Measurements from ENCODE around the gene RGPD8. TPM values are rescaled to one million over a fixed set of nuclear protein-coding genes. Genes with fewer than 3 reads are reported as not detected.
A peak's percentile ranks its signal among the peaks of the same experiment; 100 is the strongest.

Gene RGPD8
- total and polyA plus RNA-seq, 2 of the 13 experiments (the other 11 are each of a cell fraction or from before 2014, with no cell fraction given), result 2.3 to 12.8 TPM

DNA sequence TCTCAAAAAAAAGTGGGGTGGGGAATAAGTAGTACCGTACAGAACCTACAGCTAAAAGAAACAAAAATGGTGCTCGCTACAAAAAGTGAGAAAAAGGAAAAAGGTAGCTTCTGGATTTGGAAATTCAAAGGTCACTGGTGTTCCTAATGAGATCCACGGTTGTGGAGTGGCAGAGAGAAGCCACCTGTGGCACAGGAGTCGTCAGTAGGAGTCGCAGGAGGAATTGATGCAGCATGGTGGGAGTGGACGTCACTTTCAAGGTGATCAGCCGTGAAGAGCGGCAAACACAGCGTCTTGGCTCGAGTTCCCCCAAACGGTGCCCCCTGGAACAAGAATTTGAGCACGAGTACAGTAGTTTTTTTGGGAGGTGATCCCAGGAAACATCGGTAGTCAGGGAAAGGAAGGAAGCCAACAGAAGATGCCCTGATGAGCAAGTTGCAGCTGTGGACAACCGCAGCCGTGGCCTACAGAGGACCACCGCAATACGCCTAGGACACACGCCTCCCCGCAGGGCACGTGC, 47.1 kb upstream of the RGPD8 start (continued):
- TF ChIP-seq, protein P1, sequence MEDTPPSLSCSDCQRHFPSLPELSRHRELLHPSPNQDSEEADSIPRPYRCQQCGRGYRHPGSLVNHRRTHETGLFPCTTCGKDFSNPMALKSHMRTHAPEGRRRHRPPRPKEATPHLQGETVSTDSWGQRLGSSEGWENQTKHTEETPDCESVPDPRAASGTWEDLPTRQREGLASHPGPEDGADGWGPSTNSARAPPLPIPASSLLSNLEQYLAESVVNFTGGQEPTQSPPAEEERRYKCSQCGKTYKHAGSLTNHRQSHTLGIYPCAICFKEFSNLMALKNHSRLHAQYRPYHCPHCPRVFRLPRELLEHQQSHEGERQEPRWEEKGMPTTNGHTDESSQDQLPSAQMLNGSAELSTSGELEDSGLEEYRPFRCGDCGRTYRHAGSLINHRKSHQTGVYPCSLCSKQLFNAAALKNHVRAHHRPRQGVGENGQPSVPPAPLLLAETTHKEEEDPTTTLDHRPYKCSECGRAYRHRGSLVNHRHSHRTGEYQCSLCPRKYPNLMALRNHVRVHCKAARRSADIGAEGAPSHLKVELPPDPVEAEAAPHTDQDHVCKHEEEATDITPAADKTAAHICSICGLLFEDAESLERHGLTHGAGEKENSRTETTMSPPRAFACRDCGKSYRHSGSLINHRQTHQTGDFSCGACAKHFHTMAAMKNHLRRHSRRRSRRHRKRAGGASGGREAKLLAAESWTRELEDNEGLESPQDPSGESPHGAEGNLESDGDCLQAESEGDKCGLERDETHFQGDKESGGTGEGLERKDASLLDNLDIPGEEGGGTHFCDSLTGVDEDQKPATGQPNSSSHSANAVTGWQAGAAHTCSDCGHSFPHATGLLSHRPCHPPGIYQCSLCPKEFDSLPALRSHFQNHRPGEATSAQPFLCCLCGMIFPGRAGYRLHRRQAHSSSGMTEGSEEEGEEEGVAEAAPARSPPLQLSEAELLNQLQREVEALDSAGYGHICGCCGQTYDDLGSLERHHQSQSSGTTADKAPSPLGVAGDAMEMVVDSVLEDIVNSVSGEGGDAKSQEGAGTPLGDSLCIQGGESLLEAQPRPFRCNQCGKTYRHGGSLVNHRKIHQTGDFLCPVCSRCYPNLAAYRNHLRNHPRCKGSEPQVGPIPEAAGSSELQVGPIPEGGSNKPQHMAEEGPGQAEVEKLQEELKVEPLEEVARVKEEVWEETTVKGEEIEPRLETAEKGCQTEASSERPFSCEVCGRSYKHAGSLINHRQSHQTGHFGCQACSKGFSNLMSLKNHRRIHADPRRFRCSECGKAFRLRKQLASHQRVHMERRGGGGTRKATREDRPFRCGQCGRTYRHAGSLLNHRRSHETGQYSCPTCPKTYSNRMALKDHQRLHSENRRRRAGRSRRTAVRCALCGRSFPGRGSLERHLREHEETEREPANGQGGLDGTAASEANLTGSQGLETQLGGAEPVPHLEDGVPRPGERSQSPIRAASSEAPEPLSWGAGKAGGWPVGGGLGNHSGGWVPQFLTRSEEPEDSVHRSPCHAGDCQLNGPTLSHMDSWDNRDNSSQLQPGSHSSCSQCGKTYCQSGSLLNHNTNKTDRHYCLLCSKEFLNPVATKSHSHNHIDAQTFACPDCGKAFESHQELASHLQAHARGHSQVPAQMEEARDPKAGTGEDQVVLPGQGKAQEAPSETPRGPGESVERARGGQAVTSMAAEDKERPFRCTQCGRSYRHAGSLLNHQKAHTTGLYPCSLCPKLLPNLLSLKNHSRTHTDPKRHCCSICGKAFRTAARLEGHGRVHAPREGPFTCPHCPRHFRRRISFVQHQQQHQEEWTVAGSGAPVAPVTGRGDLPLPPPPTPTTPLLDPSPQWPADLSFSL (CRISPR knock-in tag; IDR thresholded peaks at IDR 0.05), result peak; percentile 27; the same call in 1 of the 2 replicates
- TF ChIP-seq TEAD2 (CRISPR knock-in tag; IDR thresholded peaks at IDR 0.05) (no peak), BRD4 (CRISPR knock-in tag; IDR thresholded peaks at IDR 0.05) (peak; percentile 71; the same call in 1 of the 2 replicates), SP4 (CRISPR knock-in tag; IDR thresholded peaks at IDR 0.05) (peak; percentile 28; the same call in 1 of the 2 replicates), ZSCAN25 (CRISPR knock-in tag; IDR thresholded peaks at IDR 0.05) (no peak), ZNF839 (CRISPR knock-in tag; IDR thresholded peaks at IDR 0.05; ENCODE audit: borderline replicate concordance) (peak; percentile 70; the same call in 1 of the 2 replicates), CAMTA2 (CRISPR knock-in tag; IDR thresholded peaks at IDR 0.05; ENCODE audit: borderline replicate concordance) (no peak), ETV6 (CRISPR knock-in tag; conservative IDR thresholded peaks at IDR 0.05) (peak; percentile 60; the same call in 1 of the 2 replicates), ZNF34 (CRISPR knock-in tag; IDR thresholded peaks at IDR 0.05; ENCODE audit: borderline replicate concordance) (no peak), ZFX (CRISPR knock-in tag; IDR thresholded peaks at IDR 0.05; ENCODE audit: low read depth) (no peak), GTF3A (CRISPR knock-in tag; conservative IDR thresholded peaks at IDR 0.05) (0 out of 2 replicates have a peak, but pooled peaks have one; percentile 13)
- TF ChIP-seq, protein P2, sequence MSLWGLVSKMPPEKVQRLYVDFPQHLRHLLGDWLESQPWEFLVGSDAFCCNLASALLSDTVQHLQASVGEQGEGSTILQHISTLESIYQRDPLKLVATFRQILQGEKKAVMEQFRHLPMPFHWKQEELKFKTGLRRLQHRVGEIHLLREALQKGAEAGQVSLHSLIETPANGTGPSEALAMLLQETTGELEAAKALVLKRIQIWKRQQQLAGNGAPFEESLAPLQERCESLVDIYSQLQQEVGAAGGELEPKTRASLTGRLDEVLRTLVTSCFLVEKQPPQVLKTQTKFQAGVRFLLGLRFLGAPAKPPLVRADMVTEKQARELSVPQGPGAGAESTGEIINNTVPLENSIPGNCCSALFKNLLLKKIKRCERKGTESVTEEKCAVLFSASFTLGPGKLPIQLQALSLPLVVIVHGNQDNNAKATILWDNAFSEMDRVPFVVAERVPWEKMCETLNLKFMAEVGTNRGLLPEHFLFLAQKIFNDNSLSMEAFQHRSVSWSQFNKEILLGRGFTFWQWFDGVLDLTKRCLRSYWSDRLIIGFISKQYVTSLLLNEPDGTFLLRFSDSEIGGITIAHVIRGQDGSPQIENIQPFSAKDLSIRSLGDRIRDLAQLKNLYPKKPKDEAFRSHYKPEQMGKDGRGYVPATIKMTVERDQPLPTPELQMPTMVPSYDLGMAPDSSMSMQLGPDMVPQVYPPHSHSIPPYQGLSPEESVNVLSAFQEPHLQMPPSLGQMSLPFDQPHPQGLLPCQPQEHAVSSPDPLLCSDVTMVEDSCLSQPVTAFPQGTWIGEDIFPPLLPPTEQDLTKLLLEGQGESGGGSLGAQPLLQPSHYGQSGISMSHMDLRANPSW (CRISPR knock-in tag; IDR thresholded peaks at IDR 0.05; ENCODE audit: borderline replicate concordance), result 0 out of 2 replicates have a peak, but pooled peaks have one; percentile 27
- TF ChIP-seq, protein P3, sequence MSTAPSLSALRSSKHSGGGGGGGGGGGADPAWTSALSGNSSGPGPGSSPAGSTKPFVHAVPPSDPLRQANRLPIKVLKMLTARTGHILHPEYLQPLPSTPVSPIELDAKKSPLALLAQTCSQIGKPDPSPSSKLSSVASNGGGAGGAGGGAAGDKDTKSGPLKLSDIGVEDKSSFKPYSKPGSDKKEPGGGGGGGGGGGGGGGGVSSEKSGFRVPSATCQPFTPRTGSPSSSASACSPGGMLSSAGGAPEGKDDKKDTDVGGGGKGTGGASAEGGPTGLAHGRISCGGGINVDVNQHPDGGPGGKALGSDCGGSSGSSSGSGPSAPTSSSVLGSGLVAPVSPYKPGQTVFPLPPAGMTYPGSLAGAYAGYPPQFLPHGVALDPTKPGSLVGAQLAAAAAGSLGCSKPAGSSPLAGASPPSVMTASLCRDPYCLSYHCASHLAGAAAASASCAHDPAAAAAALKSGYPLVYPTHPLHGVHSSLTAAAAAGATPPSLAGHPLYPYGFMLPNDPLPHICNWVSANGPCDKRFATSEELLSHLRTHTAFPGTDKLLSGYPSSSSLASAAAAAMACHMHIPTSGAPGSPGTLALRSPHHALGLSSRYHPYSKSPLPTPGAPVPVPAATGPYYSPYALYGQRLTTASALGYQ (CRISPR knock-in tag; IDR thresholded peaks at IDR 0.05), result no peak
- TF ChIP-seq, protein P4, sequence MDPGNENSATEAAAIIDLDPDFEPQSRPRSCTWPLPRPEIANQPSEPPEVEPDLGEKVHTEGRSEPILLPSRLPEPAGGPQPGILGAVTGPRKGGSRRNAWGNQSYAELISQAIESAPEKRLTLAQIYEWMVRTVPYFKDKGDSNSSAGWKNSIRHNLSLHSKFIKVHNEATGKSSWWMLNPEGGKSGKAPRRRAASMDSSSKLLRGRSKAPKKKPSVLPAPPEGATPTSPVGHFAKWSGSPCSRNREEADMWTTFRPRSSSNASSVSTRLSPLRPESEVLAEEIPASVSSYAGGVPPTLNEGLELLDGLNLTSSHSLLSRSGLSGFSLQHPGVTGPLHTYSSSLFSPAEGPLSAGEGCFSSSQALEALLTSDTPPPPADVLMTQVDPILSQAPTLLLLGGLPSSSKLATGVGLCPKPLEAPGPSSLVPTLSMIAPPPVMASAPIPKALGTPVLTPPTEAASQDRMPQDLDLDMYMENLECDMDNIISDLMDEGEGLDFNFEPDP (CRISPR knock-in tag; conservative IDR thresholded peaks at IDR 0.05), result no peak
- TF ChIP-seq, protein P5, sequence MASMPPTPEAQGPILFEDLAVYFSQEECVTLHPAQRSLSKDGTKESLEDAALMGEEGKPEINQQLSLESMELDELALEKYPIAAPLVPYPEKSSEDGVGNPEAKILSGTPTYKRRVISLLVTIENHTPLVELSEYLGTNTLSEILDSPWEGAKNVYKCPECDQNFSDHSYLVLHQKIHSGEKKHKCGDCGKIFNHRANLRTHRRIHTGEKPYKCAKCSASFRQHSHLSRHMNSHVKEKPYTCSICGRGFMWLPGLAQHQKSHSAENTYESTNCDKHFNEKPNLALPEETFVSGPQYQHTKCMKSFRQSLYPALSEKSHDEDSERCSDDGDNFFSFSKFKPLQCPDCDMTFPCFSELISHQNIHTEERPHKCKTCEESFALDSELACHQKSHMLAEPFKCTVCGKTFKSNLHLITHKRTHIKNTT (CRISPR knock-in tag; IDR thresholded peaks at IDR 0.05), result no peak

Data from HepG2 (cell line).